DND-41 (cell line): ENCODE measurements around the gene WBP1L.

Source experiments
- ATAC-seq: fragments of 200-7000 bp; cut with Tn5 transposase; 3 replicates; pipeline ENCODE4 v1.9.1; 2021; ENCODE audit warnings: low read depth; ENCODE audit not compliant: insufficient read depth
- DNase-seq: peaks from one replicate; pipeline ENCODE4 v3.0.0-alpha.2; 2020
- H2AFZ ChIP-seq: 2 replicates; pipeline ENCODE4 v1.6.0; 2012; ENCODE audit warnings: low read depth, low read length
- H3K27ac ChIP-seq: 2 replicates; pipeline ENCODE4 v1.5.1; 2012; ENCODE audit warnings: low read length, inconsistent platforms
- H3K27me3 ChIP-seq: fragments of 200-600 bp; sonication (generic); 2 replicates; pipeline ENCODE4 v1.6.0; 2012; ENCODE audit warnings: low read length, mild to moderate bottlenecking, inconsistent platforms; ENCODE audit not compliant: insufficient read depth, poor library complexity
- H3K36me3 ChIP-seq: 2 replicates; pipeline ENCODE4 v1.5.1; 2012; ENCODE audit warnings: low read length, inconsistent platforms; ENCODE audit not compliant: insufficient read depth
- H3K4me1 ChIP-seq: 2 replicates; pipeline ENCODE4 v1.5.1; 2012; ENCODE audit warnings: mild to moderate bottlenecking, low read length; ENCODE audit not compliant: insufficient read depth
- H3K4me2 ChIP-seq: 2 replicates; pipeline ENCODE4 v1.6.0; 2012; ENCODE audit warnings: mild to moderate bottlenecking, moderate library complexity, low read length, inconsistent platforms; ENCODE audit not compliant: insufficient read depth
- H3K4me3 ChIP-seq, 2 experiments: fragments of 200-600 bp in 1 of 2; shearing (Covaris generic) in 1 of 2; 2 replicates each; pipeline ENCODE4 v1.5.1; 2012 to 2016; ENCODE audit warnings: inconsistent platforms in 2 of 2, low read length in 2 of 2, mild to moderate bottlenecking in 2 of 2, low read depth in 1 of 2, moderate library complexity in 1 of 2
- H3K79me2 ChIP-seq: 2 replicates; pipeline ENCODE4 v1.6.0; 2012; ENCODE audit warnings: low read length, inconsistent platforms; ENCODE audit not compliant: insufficient read depth
- H3K9ac ChIP-seq: 2 replicates; pipeline ENCODE4 v1.6.0; 2012; ENCODE audit warnings: low read depth, mild to moderate bottlenecking, inconsistent platforms, low read length, moderate library complexity
- H3K9me3 ChIP-seq: 2 replicates; pipeline ENCODE4 v1.5.1; 2012; ENCODE audit warnings: low read length, moderate library complexity, mild to moderate bottlenecking, inconsistent platforms; ENCODE audit not compliant: insufficient read depth, severe bottlenecking
- H4K20me1 ChIP-seq: 2 replicates; pipeline ENCODE4 v1.6.0; 2012; ENCODE audit warnings: low read length; ENCODE audit not compliant: insufficient read depth
- EZH2 ChIP-seq: IDR thresholded peaks from 3 replicates; pipeline ENCODE4 v1.6.1; 2012; ENCODE audit warnings: borderline replicate concordance, low read depth, mild to moderate bottlenecking, moderate library complexity, low read length, inconsistent platforms; ENCODE audit not compliant: severe bottlenecking
- TF ChIP-seq, protein P1 (sequence below): IDR thresholded peaks from 2 replicates; pipeline ENCODE4 v1.5.1; 2012; ENCODE audit warnings: borderline replicate concordance, low read length, moderate library complexity, mild to moderate bottlenecking; ENCODE audit not compliant: poor library complexity, severe bottlenecking; ENCODE audit errors: extremely low read depth

The WBP1L gene

DNA sequence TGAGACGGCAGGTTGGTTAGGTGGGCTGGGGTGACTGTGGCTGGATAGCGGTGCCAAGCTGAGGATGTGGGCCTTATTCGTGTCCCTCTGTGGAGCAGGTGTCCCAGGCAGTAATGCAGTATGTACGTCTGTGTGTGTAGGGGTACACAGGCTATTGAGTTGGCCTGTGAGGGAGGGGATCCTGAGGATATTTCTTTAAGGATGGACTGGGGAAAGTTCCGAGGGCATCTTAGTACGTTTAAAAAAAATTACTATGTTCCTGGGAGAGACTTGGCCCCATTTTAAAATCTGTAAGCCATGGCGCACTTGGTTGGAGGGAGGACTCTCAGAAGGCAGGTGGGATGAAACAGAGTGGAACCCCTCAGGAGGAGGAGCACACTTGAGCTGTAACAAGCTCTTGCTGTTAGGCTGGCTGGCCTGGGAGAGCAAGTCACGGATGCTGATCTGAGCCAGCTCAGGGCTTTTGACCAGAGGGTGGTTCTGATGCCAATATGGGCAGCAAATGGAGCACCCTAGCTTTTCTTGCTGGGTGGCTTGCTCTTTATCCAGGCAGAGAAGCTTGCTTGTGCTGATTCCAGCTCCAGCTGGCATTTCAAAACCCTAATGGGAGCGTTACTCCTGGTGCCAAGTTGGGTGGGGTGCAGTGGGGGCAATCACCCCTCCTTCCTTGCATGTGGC lies 765 bp downstream of the WBP1L start:
- peak overlapping the region; percentile 81 for H3K27ac ChIP-seq
- H3K4me3 ChIP-seq, result peak overlapping the region; percentile 49 to 87; a peak in 3 of 4 replicates
- DNase-seq (peak; percentile 37), ATAC-seq (peak; percentile 31)
- H4K20me1 ChIP-seq, result peaks cover 8% of the 10 kb centered on the region; the same call in 1 of the 2 replicates
- peak overlapping the region; percentile 88 for H3K4me2 ChIP-seq
- no peaks in the 10 kb centered on the region for H3K9me3 ChIP-seq
- peak overlapping the region; percentile 57; the same call in 1 of the 2 replicates for H2AFZ ChIP-seq
- peak overlapping the region; percentile 69 for H3K9ac ChIP-seq
- no peaks in the 10 kb centered on the region for H3K36me3 ChIP-seq
- H3K27me3 ChIP-seq, result no peaks in the 10 kb centered on the region
- TF ChIP-seq, protein P1, sequence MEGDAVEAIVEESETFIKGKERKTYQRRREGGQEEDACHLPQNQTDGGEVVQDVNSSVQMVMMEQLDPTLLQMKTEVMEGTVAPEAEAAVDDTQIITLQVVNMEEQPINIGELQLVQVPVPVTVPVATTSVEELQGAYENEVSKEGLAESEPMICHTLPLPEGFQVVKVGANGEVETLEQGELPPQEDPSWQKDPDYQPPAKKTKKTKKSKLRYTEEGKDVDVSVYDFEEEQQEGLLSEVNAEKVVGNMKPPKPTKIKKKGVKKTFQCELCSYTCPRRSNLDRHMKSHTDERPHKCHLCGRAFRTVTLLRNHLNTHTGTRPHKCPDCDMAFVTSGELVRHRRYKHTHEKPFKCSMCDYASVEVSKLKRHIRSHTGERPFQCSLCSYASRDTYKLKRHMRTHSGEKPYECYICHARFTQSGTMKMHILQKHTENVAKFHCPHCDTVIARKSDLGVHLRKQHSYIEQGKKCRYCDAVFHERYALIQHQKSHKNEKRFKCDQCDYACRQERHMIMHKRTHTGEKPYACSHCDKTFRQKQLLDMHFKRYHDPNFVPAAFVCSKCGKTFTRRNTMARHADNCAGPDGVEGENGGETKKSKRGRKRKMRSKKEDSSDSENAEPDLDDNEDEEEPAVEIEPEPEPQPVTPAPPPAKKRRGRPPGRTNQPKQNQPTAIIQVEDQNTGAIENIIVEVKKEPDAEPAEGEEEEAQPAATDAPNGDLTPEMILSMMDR, result no peak
- TF ChIP-seq EZH2, result no peak
- peaks cover 28% of the 10 kb centered on the region for H3K4me1 ChIP-seq
- H3K79me2 ChIP-seq, result peaks cover 49% of the 10 kb centered on the region

DNA sequence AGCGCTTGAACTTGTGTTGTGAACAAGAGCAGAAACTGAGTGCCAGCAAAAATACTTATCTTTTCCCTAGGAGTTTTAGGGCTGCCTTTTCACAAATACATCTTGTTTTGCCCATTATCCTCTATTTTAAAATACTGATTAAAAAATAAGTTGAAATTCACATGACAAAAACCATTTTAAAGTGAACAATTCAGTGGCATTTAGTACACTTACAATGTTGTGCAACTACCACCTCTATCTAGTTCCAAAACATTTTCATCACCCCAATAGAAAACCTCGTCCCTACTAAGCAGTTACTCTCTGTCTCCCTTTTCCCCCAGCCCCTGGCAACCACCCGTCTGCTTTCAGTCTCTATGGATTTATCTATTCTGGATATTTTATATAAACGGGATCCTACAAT lies 1.4 kb downstream of the WBP1L start:
- H3K79me2 ChIP-seq, result peaks cover 53% of the 10 kb centered on the region
- peak overlapping the region; percentile 49 to 87; a peak in 3 of 4 replicates for H3K4me3 ChIP-seq
- TF ChIP-seq EZH2, result no peak
- TF ChIP-seq, protein P1, result no peak
- peaks cover 28% of the 10 kb centered on the region for H3K4me1 ChIP-seq
- H3K27me3 ChIP-seq, result no peaks in the 10 kb centered on the region
- H3K4me2 ChIP-seq, result peak overlapping the region; percentile 88
- ATAC-seq (no peak), DNase-seq (no peak)
- H2AFZ ChIP-seq, result no peak overlapping the region
- H3K9ac ChIP-seq, result peak overlapping the region; percentile 69
- H3K36me3 ChIP-seq, result no peaks in the 10 kb centered on the region
- peaks cover 8% of the 10 kb centered on the region; the same call in 1 of the 2 replicates for H4K20me1 ChIP-seq
- peak overlapping the region; percentile 81 for H3K27ac ChIP-seq
- H3K9me3 ChIP-seq, result no peaks in the 10 kb centered on the region

DNA sequence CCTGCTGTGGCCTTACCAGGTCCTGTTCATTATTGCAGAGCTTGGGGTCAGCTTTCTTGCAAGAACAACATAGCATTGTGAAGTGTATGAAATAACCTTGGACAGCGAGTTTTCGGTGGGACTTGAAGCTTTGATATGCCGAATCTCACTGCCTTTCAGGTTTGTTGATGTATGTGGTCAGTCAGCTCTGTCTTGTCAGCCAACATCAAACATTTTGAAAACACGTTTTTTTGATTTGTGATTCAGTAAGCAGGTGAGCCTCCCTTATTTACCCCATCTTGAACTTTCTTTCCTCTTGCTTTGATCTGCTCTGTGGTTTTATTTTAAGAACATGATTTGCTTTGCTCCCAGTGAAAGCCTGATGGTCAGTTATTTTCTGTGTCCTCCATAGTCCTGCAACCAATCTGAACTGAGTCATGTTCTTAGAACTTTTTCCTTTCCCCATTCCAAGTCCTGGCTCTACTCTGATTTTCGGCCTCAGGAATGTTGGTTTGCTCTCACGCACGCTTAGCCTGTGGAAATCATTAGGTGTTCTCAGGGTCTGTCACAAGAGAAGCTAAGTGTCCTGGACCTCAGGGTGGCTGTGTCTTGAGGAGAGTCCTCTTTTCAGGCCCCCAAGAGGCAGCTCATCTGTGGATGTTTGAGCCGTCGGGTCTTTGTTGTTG lies 8.7 kb downstream of the WBP1L start:
- Histone ChIP-seq H3K27me3 (no peaks in the 10 kb centered on the region), H3K9ac (no peak overlapping the region), H4K20me1 (peaks cover 12% of the 10 kb centered on the region; the same call in 1 of the 2 replicates), H3K27ac (no peak overlapping the region), H2AFZ (no peak overlapping the region), H3K4me2 (no peak overlapping the region), H3K36me3 (no peaks in the 10 kb centered on the region), H3K79me2 (peaks cover 81% of the 10 kb centered on the region), H3K4me1 (peaks cover 6% of the 10 kb centered on the region), H3K4me3 (no peak overlapping the region), H3K9me3 (no peaks in the 10 kb centered on the region)
- no peak for TF ChIP-seq EZH2
- TF ChIP-seq, protein P1, result no peak
- no peak for ATAC-seq
- DNase-seq, result no peak
